Measurements from ENCODE around the gene RNF10.

Gene RNF10

DNA sequence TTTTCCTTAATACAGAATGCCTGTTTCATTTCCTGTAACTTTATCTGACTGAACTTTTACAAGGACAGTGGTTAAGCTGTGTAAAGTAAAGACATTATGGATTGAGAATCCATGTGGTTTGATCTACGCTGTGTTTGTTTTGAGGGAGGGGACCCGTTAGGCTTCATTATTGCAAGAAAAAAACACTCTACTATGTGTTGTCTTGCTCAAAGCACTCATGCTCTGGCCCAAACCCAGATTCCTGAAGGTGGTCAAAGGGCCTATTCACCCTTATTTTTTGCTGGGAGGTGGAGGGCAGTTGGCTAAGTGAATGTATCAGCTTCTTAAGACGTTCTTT is 11.9 kb downstream of the RNF10 start:
- TF ChIP-seq CTCF (IDR thresholded peaks at IDR 0.05) = no peak

GRCh38 chr12:120554678-120555077 is 20.5 kb downstream of the RNF10 start:
- TF ChIP-seq CTCF (IDR thresholded peaks at IDR 0.05) = no peak

- TF ChIP-seq CTCF (IDR thresholded peaks at IDR 0.05) = no peak
These were observed 23.4 kb downstream of the RNF10 start for GRCh38 chr12:120557589-120557988.

DNA sequence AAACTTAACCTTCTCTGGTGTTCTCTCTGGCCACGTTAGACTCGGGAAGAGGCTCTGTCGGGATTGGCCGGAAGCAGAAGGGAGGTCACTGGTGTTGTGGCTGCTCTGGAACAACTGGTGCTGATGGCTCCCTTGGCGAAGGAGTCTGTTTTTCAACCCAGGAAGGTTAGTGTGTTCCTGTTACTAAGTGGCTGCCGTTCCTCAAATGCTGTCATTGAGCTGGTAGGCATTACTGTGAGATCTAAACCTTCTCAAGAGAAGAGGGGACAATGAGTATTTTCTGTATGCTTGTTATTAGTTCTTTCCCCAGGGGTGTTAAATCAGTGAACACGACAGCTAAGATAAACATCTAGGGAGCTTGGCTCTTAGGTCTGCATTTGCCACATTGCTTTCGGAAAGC is 28.8 kb downstream of the RNF10 start:
- no peak for TF ChIP-seq CTCF (IDR thresholded peaks at IDR 0.05)

DNA sequence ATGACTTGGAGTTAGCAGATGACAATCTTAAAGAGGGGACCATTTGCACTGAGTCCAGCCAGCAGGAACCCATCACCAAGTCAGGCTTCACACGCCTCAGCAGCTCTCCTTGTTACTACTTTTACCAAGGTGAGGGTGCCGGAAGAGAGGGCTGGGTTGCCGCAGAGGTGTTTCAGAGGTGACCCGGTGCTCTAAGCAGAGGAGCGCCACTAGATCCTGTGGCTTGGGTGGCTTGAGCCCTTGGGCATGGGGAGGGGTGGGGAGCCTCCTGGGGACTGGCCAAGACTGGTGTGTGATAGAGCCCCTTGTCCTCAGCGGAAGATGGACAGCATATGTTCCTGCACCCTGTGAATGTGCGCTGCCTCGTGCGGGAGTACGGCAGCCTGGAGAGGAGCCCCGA is 29.3 kb downstream of the RNF10 start:
- TF ChIP-seq CTCF (IDR thresholded peaks at IDR 0.05) = no peak

DNA sequence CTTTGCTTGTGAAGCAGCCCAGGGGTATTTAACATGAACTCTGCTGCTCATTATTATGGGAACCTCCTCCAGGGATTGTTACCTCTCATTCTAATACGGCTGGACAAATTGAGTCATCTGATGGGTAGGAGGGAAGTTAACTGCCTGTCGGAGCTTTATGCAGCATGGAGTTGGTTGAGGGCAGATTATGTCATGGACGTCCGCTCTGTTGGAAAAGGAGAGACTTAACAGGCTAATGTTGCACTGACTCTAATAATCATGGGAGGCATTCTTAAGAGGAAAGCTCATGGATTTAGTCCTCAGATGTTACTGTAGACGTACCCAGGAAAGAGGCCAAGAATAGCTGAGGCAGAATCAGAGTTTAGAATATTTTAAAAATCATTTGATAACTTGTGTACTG is 37.1 kb downstream of the RNF10 start:
- TF ChIP-seq CTCF (IDR thresholded peaks at IDR 0.05) = no peak

DNA sequence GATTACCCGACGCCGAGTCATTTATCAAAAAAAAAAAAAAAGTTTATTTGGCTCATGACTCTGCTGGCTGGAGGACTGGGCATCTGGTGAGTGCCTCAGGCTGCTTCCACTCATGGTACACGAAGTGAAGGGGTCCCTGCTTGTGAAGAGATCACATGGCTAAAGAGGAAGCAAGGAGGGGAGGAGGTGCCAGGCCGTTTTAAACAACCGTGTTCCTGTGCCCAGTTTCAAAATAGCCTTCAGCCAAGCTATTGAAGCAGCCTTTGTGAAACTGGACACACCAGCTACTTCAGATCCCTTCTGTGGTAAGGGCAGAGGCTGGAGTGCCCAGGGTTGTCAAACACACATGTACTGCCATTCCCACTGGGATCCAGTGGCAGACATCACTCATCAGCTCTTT is 39.4 kb downstream of the RNF10 start:
- TF ChIP-seq CTCF (IDR thresholded peaks at IDR 0.05) = no peak

- no peak for TF ChIP-seq CTCF (IDR thresholded peaks at IDR 0.05)
These were observed 40.0 kb downstream of the RNF10 start for GRCh38 chr12:120574106-120574505.
